ENCODE measurements around the gene TMC6.
"Not testable (repeated sequence)": the region's sequence is repeated elsewhere in the genome, so short reads cannot be mapped to it uniquely, and the experiment has no call there.

Gene TMC6

DNA sequence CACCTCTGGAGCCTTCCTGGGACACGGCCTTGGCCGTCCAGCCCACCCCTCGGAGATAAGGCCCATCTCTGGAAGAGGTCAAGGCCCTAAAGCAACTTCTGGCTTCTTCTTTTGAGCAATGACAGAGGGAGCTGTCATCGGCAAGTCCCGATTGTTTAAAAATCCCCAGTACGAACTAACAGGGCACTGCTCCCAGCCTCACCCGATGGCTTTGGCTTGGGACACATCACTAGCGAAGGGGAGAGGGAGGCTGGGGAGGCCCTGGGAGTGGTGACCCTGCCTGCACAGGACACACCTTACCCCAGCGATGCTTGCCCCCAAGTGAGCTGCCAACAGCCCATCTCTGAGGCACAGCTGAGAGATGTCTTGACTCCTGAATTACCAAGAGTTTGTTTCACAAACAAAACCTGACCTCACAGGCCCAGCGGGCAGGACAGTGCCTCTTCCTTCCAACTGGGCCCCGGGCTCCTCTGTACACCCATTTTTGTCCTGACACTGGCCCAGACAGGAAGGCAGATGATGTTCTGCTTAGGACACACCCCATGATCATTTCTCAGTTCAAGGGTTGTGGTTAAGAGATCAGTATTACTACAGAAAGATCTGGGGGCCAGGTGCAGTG lies 44.7 kb upstream of the TMC6 start:
- DNase-seq (ENCODE audit: extremely low read depth, insufficient read length), result peak; percentile 71
- no peak for TF ChIP-seq CTCF (IDR thresholded peaks at IDR 0.05; ENCODE audit: insufficient read depth, low read length, poor library complexity, severe bottlenecking)
- Histone ChIP-seq H3K36me3 (ENCODE audit: control insufficient read depth, insufficient read depth, low read length) (peaks cover 44% of the 10 kb centered on the region), H3K27me3 (replicated peaks; ENCODE audit: control insufficient read depth, insufficient read depth, low read length) (no peaks in the 10 kb centered on the region), H3K4me3 (replicated peaks; ENCODE audit: low read depth, low read length) (peak overlapping the region; percentile 97)

DNA sequence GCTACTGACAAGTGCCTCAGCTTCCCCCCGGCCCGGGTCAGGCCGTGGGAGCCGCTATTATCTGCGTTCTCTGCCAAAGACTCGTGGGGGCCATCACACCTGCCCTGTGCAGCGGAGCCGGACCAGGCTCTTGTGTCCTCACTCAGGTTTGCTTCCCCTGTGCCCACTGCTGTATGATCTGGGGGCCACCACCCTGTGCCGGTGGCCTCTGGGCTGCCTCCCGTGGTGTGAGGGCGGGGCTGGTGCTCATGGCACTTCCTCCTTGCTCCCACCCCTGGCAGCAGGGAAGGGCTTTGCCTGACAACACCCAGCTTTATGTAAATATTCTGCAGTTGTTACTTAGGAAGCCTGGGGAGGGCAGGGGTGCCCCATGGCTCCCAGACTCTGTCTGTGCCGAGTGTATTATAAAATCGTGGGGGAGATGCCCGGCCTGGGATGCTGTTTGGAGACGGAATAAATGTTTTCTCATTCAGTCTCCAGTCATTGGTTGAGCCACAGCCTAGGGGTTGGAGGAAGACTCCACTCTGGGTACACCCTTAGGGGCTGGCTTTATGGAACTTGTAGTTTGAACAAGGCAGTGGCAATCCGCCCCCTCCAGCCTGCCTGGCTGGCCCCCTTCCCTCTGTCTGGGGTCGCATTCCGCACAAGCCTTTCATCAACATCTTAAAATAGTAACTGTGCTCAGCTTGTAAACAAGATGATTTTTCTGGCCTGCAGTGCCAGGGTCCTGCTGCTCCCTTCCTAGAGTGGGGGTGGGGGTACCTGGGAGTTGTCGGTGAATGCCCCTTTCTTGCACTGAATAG lies 43.9 kb upstream of the TMC6 start:
- Histone ChIP-seq H3K36me3 (ENCODE audit: control insufficient read depth, insufficient read depth, low read length) (peaks cover 44% of the 10 kb centered on the region), H3K27me3 (replicated peaks; ENCODE audit: control insufficient read depth, insufficient read depth, low read length) (no peaks in the 10 kb centered on the region), H3K4me3 (replicated peaks; ENCODE audit: low read depth, low read length) (peak overlapping the region; percentile 97)
- no peak for DNase-seq (ENCODE audit: extremely low read depth, insufficient read length)
- no peak for TF ChIP-seq CTCF (IDR thresholded peaks at IDR 0.05; ENCODE audit: insufficient read depth, low read length, poor library complexity, severe bottlenecking)

- Histone ChIP-seq H3K36me3 (ENCODE audit: control insufficient read depth, insufficient read depth, low read length) (peaks cover 44% of the 10 kb centered on the region), H3K4me3 (replicated peaks; ENCODE audit: low read depth, low read length) (peak overlapping the region; percentile 97)
- DNase-seq (ENCODE audit: extremely low read depth, insufficient read length); H3K27me3 ChIP-seq (replicated peaks; ENCODE audit: control insufficient read depth, insufficient read depth, low read length): not testable (repeated sequence)
These were observed 43.2 kb upstream of the TMC6 start for GRCh38 chr17:78171591-78172248.

DNA sequence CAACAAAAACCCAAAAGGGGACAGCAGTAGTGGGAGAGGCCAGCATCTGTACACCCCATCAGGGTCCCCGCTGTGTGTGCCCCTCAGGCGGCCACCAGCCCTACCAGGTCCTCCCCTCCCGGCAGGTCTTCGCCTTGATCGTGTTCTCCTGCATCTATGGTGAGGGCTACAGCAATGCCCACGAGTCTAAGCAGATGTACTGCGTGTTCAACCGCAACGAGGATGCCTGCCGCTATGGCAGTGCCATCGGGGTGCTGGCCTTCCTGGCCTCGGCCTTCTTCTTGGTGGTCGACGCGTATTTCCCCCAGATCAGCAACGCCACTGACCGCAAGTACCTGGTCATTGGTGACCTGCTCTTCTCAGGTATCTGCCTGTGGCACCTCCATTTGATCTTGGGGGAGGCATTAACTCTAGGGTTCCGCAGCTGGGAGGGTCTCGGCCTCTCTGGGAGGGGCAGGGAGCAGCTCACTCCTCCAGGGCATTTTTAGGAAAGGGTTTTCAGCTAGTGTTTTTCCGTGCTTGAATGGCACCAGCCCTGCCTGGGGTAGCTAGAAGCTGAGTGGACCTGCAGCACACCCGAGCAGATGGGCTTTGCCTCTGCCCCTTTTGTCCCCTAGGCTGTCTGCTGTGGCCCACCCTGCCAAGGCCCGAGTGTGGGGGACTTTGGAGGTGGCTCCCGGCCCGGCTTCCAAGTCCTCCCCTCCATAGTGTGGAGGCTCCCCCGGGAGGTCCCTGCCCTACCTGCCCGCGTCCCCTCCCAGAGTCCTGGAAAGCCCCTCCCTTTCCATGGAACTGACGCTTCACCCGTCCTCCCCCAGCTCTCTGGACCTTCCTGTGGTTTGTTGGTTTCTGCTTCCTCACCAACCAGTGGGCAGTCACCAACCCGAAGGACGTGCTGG lies 42.4 kb upstream of the TMC6 start:
- Histone ChIP-seq H3K27me3 (replicated peaks; ENCODE audit: control insufficient read depth, insufficient read depth, low read length) (no peaks in the 10 kb centered on the region), H3K4me3 (replicated peaks; ENCODE audit: low read depth, low read length) (peak overlapping the region; percentile 97), H3K36me3 (ENCODE audit: control insufficient read depth, insufficient read depth, low read length) (peaks cover 44% of the 10 kb centered on the region)
- TF ChIP-seq CTCF (IDR thresholded peaks at IDR 0.05; ENCODE audit: insufficient read depth, low read length, poor library complexity, severe bottlenecking), result no peak
- DNase-seq (ENCODE audit: extremely low read depth, insufficient read length), result no peak

GRCh38 chr17:78168903-78169793 lies 40.6 kb upstream of the TMC6 start:
- no peak for TF ChIP-seq CTCF (IDR thresholded peaks at IDR 0.05; ENCODE audit: insufficient read depth, low read length, poor library complexity, severe bottlenecking)
- peak; percentile 76 for DNase-seq (ENCODE audit: extremely low read depth, insufficient read length)
- Histone ChIP-seq H3K36me3 (ENCODE audit: control insufficient read depth, insufficient read depth, low read length) (peaks cover 32% of the 10 kb centered on the region), H3K4me3 (replicated peaks; ENCODE audit: low read depth, low read length) (peak overlapping the region; percentile 97), H3K27me3 (replicated peaks; ENCODE audit: control insufficient read depth, insufficient read depth, low read length) (no peaks in the 10 kb centered on the region)
